Transverse colon (tissue), 4 donors: ENCODE measurements around the gene SLC22A15. TPM values are rescaled to one million over a fixed set of nuclear protein-coding genes. Genes with fewer than 3 reads are reported as not detected.

Experiments
- DNase-seq: peaks from one replicate; pipeline ENCODE4 v3.0.0-alpha.2; 2019
- H3K27ac ChIP-seq, 4 donors: fragments of 200-600 bp; sonication (generic); 2 replicates each; pipeline ENCODE4 v1.5.1; 2016 to 2018; ENCODE audit warnings: inconsistent platforms in 4 of 4
- H3K27me3 ChIP-seq: fragments of 200-600 bp; sonication (generic); 2 replicates; pipeline ENCODE4 v1.5.1; 2017; ENCODE audit warnings: inconsistent platforms
- H3K36me3 ChIP-seq, 4 donors: fragments of 200-600 bp; sonication (generic); 2 replicates each; pipeline ENCODE4 v1.5.1; 2017 to 2019; ENCODE audit warnings: inconsistent platforms in 4 of 4
- H3K4me1 ChIP-seq, 4 donors: fragments of 200-600 bp; sonication (generic); 2 replicates each; pipeline ENCODE4 v1.5.1; 2017 to 2020; ENCODE audit warnings: inconsistent platforms in 4 of 4
- H3K4me3 ChIP-seq, 4 donors: fragments of 200-600 bp; sonication (generic); 1 replicate in 1 of 4; 2 replicates in 3 of 4; pipeline versions ENCODE4 v1.5.1 to v1.6.1; 2017 to 2019; ENCODE audit warnings: inconsistent platforms in 4 of 4
- H3K9me3 ChIP-seq, 2 donors: fragments of 200-600 bp; sonication (generic); 2 replicates each; pipeline ENCODE4 v1.5.1; 2017 to 2019; ENCODE audit warnings: inconsistent platforms in 2 of 2
- EP300 ChIP-seq: sonication (generic); formaldehyde crosslinking; IDR thresholded peaks from one replicate; pipeline ENCODE4 v1.6.1; 2017; ENCODE audit warnings: antibody characterized with exemption, low read depth
- POLR2A ChIP-seq: fragments of 450-650 bp; IDR thresholded peaks from one replicate; pipeline ENCODE4 v1.6.1; 2016; ENCODE audit warnings: antibody characterized with exemption, mild to moderate bottlenecking, moderate library complexity
- POLR2AphosphoS5 ChIP-seq, 3 donors: sonication (generic); formaldehyde crosslinking; IDR thresholded peaks; one replicate each; pipeline ENCODE4 v1.6.1; 2016; ENCODE audit warnings: antibody characterized with exemption in 3 of 3
- WGBS, 2 donors: methylation state at CpG; one replicate each; pipeline ENCODE4 v1.1.5; 2018; ENCODE audit warnings: low coverage in 1 of 2; 5-methylcytosine and 5-hydroxymethylcytosine counted together
- in situ Hi-C, 4 donors: fragments of 200-750 bp; cut with MboI; loops; one replicate each; pipeline versions ENCODE4 v1.15.0 to v1.15.1; 2017; ENCODE audit warnings: low sequenced_read_pairs in 3 of 4, low pct_ligation_motif_present in 1 of 4, low pct_unique_long_range_greater_than_20kb in 1 of 4
- intact Hi-C: fragments of 100-400 bp; cut with DNase I; formaldehyde crosslinking; loops from one replicate; pipeline ENCODE4 v1.15.1; 2023; ENCODE audit warnings: low total_unique reads
- total RNA-seq, 4 donors: library from RNA; depleted of rRNA; stranded (reverse); fragments of >200 nt; gene quantifications; one replicate each; pipeline ENCODE4 v1.1.0, GENCODE V29; 2016
- TF ChIP-seq, protein P1 (sequence below), 5 experiments: fragments of 200-600 bp in 3 of 5; fragments of 450-650 bp in 2 of 5; sonication (generic) in 3 of 5; IDR thresholded peaks; 1 replicate in 2 of 5; 2 replicates in 3 of 5; pipeline ENCODE4 v1.5.1; 2016 to 2017; ENCODE audit warnings: antibody characterized with exemption in 5 of 5, inconsistent platforms in 3 of 5, mild to moderate bottlenecking in 2 of 5, moderate library complexity in 1 of 5

Gene SLC22A15
- total RNA-seq, 4 donors from 2014 or later = 1.9 to 5.6 (median 3.4) TPM

DNA sequence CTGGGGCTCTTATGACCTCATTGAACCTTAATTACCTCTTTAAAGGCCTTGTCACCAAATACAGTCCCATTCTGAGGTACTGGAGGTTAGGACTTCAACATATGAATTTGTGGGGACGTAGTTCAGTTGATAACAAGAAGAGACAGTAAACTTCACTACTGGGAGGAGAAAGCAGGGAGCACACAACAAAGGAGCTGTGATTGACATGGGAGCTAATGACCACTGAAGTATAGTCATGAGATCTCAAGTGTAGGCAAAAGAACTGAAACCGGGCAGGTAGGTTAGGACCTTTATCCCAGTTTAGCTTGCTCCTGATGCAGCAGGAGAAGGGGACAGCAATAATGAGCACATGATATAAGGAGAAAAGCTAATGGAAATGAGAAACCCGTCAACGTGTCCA lies 123.1 kb downstream of the SLC22A15 start:
- no peaks in the 10 kb centered on the region for H3K36me3 ChIP-seq
- DNase-seq = no peak
- TF ChIP-seq POLR2A = no peak
- no peak for TF ChIP-seq POLR2AphosphoS5 (IDR thresholded peaks at IDR 0.05)
- TF ChIP-seq EP300 = no peak
- TF ChIP-seq, protein P1, sequence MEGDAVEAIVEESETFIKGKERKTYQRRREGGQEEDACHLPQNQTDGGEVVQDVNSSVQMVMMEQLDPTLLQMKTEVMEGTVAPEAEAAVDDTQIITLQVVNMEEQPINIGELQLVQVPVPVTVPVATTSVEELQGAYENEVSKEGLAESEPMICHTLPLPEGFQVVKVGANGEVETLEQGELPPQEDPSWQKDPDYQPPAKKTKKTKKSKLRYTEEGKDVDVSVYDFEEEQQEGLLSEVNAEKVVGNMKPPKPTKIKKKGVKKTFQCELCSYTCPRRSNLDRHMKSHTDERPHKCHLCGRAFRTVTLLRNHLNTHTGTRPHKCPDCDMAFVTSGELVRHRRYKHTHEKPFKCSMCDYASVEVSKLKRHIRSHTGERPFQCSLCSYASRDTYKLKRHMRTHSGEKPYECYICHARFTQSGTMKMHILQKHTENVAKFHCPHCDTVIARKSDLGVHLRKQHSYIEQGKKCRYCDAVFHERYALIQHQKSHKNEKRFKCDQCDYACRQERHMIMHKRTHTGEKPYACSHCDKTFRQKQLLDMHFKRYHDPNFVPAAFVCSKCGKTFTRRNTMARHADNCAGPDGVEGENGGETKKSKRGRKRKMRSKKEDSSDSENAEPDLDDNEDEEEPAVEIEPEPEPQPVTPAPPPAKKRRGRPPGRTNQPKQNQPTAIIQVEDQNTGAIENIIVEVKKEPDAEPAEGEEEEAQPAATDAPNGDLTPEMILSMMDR (IDR thresholded peaks at IDR 0.05) = no peak
- H3K4me3 ChIP-seq = no peak overlapping the region
- peaks cover 0 to 2% (median 0%) of the 10 kb centered on the region in 4 donors for H3K4me1 ChIP-seq
- no peaks in the 10 kb centered on the region for H3K27me3 ChIP-seq
- WGBS, 2 donors = 88 to 89% methylated on average over 4 of the region's 4 CpGs
- H3K27ac ChIP-seq = no peak overlapping the region
- in situ Hi-C loops = no loop called here
- H3K9me3 ChIP-seq = peaks cover 5 to 7% of the 10 kb centered on the region in 2 donors
- intact Hi-C loops = no loop called here

- H3K4me1 ChIP-seq = peaks cover 0 to 5% (median 0%) of the 10 kb centered on the region in 4 donors
- DNase-seq = no peak
Measured at GRCh38 chr1:116099919-116100318, 123.6 kb downstream of the SLC22A15 start.

GRCh38 chr1:116104667-116105066 lies 128.4 kb downstream of the SLC22A15 start:
- Histone ChIP-seq H3K9me3 (no peaks in the 10 kb centered on the region), H3K27me3 (no peaks in the 10 kb centered on the region), H3K27ac (no peak overlapping the region), H3K4me1 (peaks cover 0 to 9% (median 0%) of the 10 kb centered on the region in 4 donors), H3K36me3 (no peaks in the 10 kb centered on the region), H3K4me3 (no peak overlapping the region)
- no peak for DNase-seq
- 65 to 100% methylated on average over 2 to 3 of the region's 3 CpGs for WGBS, 2 donors
- in situ Hi-C loops = no loop called here
- intact Hi-C loops = no loop called here
- TF ChIP-seq POLR2AphosphoS5 (IDR thresholded peaks at IDR 0.05) (no peak), EP300 (no peak), POLR2A (no peak)
- TF ChIP-seq, protein P1 (IDR thresholded peaks at IDR 0.05) = no peak

More at GRCh38 chr1:116099919-116100318, 123.6 kb downstream of the SLC22A15 start:
- intact Hi-C loops (no loop called here), in situ Hi-C loops (no loop called here)
- TF ChIP-seq, protein P1 (IDR thresholded peaks at IDR 0.05) = no peak
- no peak for TF ChIP-seq POLR2A
- no peak for TF ChIP-seq EP300
- TF ChIP-seq POLR2AphosphoS5 (IDR thresholded peaks at IDR 0.05) = no peak
- no peak overlapping the region for H3K4me3 ChIP-seq
- H3K9me3 ChIP-seq = peaks cover 5 to 7% of the 10 kb centered on the region in 2 donors
- no peaks in the 10 kb centered on the region for H3K27me3 ChIP-seq
- H3K36me3 ChIP-seq = no peaks in the 10 kb centered on the region
- 98% methylated on average over 2 of the region's 2 CpGs; no CpG with 5 or more reads in 1 of the 2 donors for WGBS, 2 donors
- no peak overlapping the region for H3K27ac ChIP-seq

GRCh38 chr1:116105996-116106395 lies 129.7 kb downstream of the SLC22A15 start:
- TF ChIP-seq POLR2A = no peak
- no peak for TF ChIP-seq POLR2AphosphoS5 (IDR thresholded peaks at IDR 0.05)
- TF ChIP-seq, protein P1 (IDR thresholded peaks at IDR 0.05) = no peak
- TF ChIP-seq EP300 = no peak
- Histone ChIP-seq H3K27ac (no peak overlapping the region), H3K9me3 (no peaks in the 10 kb centered on the region), H3K36me3 (no peaks in the 10 kb centered on the region), H3K27me3 (no peaks in the 10 kb centered on the region), H3K4me3 (no peak overlapping the region), H3K4me1 (peaks cover 0 to 21% (median 8%) of the 10 kb centered on the region in 4 donors)
- 0 to 24% methylated on average over 1 to 2 of the region's 2 CpGs for WGBS, 2 donors
- intact Hi-C loops (no loop called here), in situ Hi-C loops (no loop called here)
- DNase-seq = no peak
